HG03354 (cell line): ENCODE measurements around the gene TNFRSF6B.

Experiments
- ATAC-seq: cut with Tn5 transposase; IDR thresholded peaks from one replicate; pipeline ENCODE4 v1.9.1; 2021; ENCODE audit warnings: mild to moderate bottlenecking; ENCODE audit not compliant: unreplicated experiment, poor library complexity, severe bottlenecking

TNFRSF6B gene

GRCh38 chr20:63693733-63694583, 2.5 kb upstream of the TNFRSF6B start:
- no peak for ATAC-seq

DNA sequence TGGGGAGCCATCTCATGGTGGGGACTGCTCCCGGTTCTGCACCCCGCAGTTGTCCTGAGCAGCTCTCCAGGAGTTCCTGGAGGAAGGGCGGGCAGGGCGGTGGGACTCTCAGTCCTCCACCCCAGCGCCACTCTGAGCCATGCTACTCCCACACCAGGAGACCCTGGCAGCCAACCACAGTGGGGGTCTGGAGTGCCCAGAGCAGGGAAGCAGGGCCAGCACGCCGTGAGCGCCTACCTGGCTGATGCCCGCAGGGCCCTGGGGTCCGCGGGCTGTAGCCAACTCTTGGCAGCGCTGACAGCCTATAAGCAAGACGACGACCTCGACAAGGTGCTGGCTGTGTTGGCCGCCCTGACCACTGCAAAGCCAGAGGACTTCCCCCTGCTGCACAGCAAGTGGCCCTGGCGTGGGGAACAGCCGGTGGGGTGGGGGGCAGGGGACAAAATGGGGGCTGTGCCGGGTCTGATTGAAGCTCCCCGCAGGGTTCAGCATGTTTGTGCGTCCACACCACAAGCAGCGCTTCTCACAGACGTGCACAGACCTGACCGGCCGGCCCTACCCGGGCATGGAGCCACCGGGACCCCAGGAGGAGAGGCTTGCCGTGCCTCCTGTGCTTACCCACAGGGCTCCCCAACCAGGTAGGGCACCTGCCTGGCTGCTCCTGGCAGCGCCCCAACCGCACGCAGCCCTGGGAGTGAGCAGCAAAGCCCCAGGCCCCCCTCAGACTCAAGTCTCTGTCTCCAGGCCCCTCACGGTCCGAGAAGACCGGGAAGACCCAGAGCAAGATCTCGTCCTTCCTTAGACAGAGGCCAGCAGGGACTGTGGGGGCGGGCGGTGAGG, 1.6 kb upstream of the TNFRSF6B start:
- ATAC-seq, result no peak

DNA sequence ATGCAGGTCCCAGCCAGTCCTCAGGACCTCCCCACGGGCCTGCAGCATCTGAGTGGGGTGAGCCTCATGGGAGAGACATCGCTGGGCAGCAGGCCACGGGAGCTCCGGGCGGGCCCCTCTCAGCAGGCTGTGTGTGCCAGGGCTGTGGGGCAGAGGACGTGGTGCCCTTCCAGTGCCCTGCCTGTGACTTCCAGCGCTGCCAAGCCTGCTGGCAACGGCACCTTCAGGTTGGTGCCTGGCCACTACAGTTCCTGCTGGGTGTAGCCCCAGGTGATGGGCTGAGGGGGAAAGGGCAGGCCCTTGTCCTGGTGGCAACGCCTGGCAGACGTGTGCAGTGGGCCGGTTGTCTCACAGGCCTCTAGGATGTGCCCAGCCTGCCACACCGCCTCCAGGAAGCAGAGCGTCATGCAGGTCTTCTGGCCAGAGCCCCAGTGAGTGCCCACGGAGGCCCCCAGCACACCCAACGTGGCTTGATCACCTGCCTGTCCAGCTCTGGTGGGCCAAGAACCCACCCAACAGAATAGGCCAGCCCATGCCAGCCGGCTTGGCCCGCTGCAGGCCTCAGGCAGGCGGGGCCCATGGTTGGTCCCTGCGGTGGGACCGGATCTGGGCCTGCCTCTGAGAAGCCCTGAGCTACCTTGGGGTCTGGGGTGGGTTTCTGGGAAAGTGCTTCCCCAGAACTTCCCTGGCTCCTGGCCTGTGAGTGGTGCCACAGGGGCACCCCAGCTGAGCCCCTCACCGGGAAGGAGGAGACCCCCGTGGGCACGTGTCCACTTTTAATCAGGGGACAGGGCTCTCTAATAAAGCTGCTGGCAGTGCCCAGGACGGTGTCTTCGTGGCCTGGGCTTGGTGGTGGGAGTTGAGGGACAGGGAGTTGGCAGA, 787 bp upstream of the TNFRSF6B start:
- ATAC-seq, result no peak

DNA sequence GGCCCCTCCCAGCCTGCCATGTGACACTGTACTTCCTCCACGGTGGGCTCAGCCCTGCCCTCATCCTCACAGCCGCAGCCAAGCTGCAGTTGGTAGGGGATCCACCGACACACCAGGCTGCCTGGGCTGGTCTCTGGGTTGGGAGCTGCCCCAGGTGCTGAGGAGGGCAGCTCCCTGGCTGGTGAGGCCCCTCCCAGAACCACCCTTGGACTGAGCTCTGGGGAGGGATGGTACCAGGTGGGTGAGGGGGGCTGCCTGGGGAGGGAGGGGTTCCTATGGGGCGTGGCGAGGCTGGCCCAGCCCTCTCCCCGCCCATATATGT, 185 bp upstream of the TNFRSF6B start:
- ATAC-seq, result no peak

DNA sequence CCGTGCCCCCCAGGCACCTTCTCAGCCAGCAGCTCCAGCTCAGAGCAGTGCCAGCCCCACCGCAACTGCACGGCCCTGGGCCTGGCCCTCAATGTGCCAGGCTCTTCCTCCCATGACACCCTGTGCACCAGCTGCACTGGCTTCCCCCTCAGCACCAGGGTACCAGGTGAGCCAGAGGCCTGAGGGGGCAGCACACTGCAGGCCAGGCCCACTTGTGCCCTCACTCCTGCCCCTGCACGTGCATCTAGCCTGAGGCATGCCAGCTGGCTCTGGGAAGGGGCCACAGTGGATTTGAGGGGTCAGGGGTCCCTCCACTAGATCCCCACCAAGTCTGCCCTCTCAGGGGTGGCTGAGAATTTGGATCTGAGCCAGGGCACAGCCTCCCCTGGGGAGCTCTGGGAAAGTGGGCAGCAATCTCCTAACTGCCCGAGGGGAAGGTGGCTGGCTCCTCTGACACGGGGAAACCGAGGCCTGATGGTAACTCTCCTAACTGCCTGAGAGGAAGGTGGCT, 960 bp downstream of the TNFRSF6B start:
- ATAC-seq, result no peak

DNA sequence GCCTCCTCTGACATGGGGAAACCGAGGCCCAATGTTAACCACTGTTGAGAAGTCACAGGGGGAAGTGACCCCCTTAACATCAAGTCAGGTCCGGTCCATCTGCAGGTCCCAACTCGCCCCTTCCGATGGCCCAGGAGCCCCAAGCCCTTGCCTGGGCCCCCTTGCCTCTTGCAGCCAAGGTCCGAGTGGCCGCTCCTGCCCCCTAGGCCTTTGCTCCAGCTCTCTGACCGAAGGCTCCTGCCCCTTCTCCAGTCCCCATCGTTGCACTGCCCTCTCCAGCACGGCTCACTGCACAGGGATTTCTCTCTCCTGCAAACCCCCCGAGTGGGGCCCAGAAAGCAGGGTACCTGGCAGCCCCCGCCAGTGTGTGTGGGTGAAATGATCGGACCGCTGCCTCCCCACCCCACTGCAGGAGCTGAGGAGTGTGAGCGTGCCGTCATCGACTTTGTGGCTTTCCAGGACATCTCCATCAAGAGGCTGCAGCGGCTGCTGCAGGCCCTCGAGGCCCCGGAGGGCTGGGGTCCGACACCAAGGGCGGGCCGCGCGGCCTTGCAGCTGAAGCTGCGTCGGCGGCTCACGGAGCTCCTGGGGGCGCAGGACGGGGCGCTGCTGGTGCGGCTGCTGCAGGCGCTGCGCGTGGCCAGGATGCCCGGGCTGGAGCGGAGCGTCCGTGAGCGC, 1.6 kb downstream of the TNFRSF6B start:
- ATAC-seq, result no peak

DNA sequence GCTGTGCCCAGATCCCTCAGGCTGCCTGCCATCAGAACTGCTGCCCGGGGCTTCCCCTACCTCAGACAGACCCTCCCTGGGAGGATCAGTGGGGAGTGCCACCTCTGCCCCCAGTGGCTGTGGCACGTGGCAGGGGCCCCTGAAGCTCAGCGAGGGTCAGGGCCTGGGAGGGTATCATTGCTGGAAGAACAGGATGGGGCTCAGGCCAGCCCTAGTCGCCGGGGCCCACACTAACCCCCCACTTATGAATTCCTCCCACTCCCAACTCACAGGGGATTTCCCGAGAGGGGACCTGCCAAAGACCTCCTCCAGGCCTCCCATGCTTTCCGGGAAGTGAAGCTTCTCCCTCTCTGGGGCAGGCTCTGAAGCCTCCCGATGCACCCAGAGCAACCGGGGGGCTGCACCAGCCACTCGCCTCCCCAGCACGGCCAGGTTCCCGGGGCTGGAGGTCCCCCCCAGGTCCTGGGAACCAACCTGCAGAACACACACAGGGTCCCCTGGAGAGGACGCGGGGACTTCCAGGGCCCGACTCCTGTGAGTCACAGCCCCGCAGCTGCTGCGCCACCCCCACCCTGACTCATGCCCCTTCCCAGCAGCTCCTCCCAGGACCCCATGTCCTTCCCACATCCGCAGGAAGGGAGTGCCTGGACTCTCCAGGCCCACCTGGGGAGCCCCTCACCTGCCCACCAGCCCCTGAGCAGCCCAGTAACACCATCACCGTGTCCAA, 2.5 kb downstream of the TNFRSF6B start:
- ATAC-seq, result no peak

GRCh38 chr20:63699466-63700198, 3.2 kb downstream of the TNFRSF6B start:
- no peak for ATAC-seq

DNA sequence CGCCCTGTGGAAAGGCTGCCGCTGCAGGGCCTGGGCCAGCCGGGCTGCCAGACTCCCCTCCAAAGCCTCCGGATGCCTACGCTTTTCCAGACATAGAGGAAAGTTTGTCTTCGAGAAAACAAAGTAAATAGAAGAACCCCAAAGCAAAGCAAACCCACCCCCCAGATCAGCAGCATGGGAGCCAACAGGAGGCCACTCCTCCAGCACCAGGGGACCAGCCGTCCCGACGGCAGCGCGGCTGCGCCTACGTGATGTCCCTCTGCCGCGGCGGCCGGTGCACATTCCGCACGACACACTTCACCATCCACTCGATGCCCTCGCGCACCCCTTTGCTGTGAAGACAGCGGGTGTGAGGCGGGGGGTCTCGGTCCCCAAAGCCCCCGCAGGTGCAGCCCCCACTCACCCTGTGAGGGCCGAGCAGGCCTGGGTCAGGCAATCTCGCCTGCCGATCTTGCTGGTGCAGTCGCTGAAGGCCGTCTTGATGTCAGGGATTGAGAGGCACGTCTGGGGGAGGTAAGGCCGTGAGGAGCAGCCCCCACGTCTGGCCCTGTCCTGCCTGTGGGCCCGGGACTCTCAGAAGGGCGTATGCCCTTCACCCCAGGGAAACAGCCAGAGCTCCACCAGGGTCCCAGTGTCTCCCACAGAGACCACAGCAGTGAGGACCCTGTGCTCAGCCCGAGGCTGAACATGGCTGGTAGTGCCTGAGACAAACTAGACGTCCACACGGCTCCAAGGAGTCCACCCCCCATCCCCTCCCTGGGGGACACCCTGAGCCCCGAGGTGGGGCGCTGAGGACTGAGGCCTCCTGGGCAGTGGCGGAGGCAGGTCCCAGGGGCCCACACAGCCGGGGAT, 4.0 kb downstream of the TNFRSF6B start:
- no peak for ATAC-seq

DNA sequence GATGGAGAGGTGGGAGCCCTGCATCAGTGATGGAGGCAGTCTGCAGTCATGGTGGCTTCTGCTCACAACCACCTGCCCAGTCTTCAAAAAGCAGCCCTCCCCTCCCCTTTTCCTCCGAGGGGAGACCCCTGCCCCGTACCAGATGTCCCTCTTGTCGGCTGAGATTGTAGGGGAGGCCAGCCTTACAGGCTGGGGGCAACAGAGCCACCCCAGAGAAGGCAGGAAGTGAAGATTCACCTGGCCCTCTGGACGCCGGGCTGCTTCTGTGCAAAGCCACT, 4.5 kb downstream of the TNFRSF6B start:
- no peak for ATAC-seq

DNA sequence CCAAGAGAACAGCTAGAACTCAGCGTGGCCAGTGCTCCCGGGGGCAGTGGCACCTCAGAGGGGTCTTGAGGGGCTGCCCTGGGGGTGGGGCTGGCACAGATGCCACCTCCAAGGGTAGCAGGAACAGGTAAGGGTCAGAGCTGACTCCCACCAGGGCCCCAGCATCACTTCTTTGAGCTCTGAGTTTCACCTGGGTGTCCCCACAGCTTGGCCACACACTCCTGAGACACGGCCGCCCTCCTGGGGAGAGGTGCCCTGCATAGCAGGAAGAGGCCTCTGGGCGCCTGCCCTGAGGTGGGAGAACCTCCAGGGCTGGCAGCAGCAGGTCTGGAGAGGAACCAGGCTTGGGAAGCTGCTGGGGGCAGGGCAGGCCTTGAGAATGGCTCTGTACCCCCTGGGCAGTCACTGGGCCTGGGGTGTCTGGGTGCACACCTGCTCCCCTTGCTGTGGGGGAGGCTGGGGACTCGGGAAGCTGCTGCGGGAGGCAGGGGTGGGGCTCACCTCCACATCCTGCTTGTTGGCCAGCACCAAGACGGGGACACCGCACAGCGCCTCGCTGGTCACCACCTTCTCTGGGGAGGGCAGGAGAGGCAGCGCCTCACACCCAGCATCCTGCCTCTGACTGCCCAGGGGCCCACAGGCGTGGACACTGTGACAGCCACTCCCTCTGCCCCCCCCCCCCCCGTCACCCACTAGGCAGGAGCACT, 5.0 kb downstream of the TNFRSF6B start:
- no peak for ATAC-seq

- ATAC-seq, result no peak
Measured at GRCh38 chr20:63702036-63702665, 5.7 kb downstream of the TNFRSF6B start.

DNA sequence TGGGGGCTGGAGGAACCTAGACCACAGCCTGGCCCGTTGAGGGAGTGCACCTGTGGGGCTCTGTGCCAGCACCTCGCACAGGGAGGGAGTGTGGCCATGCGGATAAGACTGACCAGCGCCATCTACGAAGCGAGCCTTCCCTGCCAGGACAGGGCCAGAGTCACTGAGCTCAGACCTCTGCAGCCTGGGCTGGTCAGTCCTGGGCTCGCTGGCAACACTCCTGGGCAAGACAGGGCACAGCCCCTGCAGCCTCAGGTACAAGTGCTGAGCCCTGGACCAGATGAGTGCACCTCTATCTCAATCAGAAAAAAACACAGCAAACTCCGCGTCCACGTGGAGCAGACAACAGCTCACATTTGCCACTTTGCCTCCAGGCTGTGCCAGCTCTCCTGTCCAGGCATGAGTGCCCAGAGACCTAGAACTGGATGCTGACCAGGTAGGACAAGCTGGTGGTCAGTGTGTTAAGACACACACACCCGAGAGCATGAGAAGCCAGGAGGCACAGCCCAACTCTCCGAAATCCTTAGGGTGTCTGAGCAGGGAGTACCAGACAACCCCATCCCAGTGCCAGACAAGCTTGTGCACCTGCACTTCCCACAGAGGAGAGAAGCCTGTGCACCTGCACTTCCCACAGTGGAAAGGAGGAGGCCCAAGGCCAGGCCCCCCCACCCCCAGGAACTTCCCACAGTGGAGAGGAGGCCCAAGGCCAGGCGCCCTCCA, 6.5 kb downstream of the TNFRSF6B start:
- no peak for ATAC-seq

- no peak for ATAC-seq
Measured at GRCh38 chr20:63703471-63703975, 7.1 kb downstream of the TNFRSF6B start.

- ATAC-seq, result no peak
Measured at GRCh38 chr20:63703976-63704748, 7.7 kb downstream of the TNFRSF6B start.
